ENCODE measurements around the gene PWWP2B.

Gene PWWP2B

DNA sequence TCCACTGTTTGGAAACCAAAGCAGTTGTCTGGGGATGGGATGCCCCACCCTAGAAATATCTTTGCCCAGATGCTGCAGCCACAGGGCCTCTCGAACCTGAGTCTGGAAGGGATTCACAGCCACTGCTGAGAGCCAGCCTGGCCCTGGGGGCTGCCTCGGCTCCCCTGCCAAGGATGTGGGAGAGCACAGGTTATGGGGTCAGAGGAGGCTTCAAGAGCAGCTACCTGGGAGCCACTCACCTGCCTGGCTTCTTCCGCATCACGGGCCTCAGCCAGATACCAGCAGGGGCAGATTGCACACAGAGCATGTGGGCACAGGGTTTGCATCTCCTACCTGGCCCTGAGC lies 5.4 kb upstream of the PWWP2B start:
- Histone ChIP-seq H3K4me3 (ENCODE audit: low read depth in 1 of 2, low read length in 2 of 2) (no peak overlapping the region), H3K27ac (ENCODE audit: low read depth, low read length) (no peak overlapping the region), H3K9me3 (ENCODE audit: low read length) (no peaks in the 10 kb centered on the region), H3K9ac (ENCODE audit: low read length) (no peak overlapping the region), H3K27me3 (ENCODE audit: control insufficient read depth in 1 of 2, insufficient read depth in 2 of 2, low read length in 2 of 2) (no peaks in the 10 kb centered on the region), H3K36me3 (ENCODE audit: insufficient read depth, low read length) (no peaks in the 10 kb centered on the region), H3K4me1 (ENCODE audit: insufficient read depth, low read length) (peaks cover 13% of the 10 kb centered on the region)

DNA sequence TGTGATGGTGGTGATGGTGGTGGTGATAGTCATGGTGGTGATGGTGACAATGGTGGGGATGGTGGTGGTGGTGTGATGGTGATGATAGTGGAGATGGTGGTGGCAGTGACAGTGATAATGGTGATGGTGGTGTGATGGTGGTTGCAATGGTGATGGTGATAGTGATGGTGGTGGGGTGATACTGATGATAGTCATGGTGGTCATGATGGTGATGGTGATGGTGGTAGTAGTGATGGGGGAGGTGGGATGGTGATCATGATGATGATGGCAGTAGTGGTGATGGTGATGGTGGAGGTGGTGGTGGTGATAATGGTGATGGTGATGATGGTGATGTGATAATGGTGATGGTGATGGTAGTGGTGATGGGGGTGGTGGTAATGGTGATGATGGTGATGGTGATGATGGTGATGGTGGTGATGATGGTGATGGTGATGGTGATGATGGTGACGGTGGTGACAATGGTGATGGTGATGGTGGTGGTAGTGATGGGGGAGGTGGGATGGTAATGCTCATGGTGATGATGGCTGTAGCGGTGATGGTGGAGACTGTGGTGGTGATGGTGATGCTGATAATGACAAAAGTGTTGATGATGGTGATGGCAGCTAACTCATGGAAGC lies 4.7 kb upstream of the PWWP2B start:
- Histone ChIP-seq H3K36me3 (ENCODE audit: insufficient read depth, low read length) (no peaks in the 10 kb centered on the region), H3K27ac (ENCODE audit: low read depth, low read length) (no peak overlapping the region), H3K4me3 (ENCODE audit: low read depth in 1 of 2, low read length in 2 of 2) (no peak overlapping the region), H3K27me3 (ENCODE audit: control insufficient read depth in 1 of 2, insufficient read depth in 2 of 2, low read length in 2 of 2) (no peaks in the 10 kb centered on the region), H3K4me1 (ENCODE audit: insufficient read depth, low read length) (peaks cover 13% of the 10 kb centered on the region), H3K9me3 (ENCODE audit: low read length) (no peaks in the 10 kb centered on the region), H3K9ac (ENCODE audit: low read length) (no peak overlapping the region)

DNA sequence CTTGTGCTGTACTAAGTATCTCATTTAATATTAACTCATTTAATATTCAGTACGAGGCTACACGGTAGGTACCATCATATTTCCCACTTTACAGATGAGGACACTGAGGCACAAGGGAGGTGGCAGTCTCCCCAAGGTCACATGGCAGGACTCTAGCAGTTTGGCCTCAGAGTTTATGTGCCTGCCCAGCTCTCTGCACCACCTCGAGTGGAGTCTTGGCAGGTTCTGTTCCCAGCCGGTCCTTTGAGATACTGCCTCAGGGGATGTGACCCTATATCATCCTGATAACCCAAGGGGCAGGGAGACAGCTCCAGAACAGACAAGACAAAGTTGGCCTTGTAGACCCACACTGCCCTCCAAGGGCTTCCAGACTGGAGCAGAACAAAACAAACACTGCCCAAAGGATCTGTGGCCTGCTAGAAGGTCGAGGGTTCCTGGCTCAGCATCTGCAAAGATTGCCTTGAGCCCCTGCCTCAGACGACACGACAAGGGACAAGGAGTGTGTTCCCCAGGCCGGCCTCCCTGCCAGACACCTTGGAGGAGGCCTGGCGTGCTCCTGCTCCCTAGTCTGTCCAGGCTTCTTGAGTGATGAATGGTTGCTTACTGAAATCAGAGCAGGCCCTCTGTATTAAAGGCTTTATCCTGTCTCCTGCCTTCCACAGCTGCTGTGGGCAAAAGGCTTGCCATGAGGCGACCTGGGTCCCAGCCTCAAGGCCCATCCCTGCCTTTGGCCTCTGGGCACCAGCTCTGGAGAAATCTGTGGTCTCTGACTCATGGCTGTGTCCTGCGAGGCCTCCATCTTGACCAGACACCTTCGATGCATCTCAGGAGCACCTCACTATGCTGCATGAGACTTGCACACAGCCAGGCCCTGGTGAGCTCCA lies 3.9 kb upstream of the PWWP2B start:
- H3K27me3 ChIP-seq (ENCODE audit: control insufficient read depth in 1 of 2, insufficient read depth in 2 of 2, low read length in 2 of 2): no peaks in the 10 kb centered on the region

GRCh38 chr10:132393695-132394181 lies 3.3 kb upstream of the PWWP2B start:
- H3K4me1 ChIP-seq (ENCODE audit: insufficient read depth, low read length): peaks cover 19% of the 10 kb centered on the region
- H3K36me3 ChIP-seq (ENCODE audit: insufficient read depth, low read length): no peaks in the 10 kb centered on the region
- H3K9me3 ChIP-seq (ENCODE audit: low read length): no peaks in the 10 kb centered on the region
- H3K4me3 ChIP-seq (ENCODE audit: low read depth in 1 of 2, low read length in 2 of 2): no peak overlapping the region
- no peaks in the 10 kb centered on the region for H3K27me3 ChIP-seq (ENCODE audit: control insufficient read depth in 1 of 2, insufficient read depth in 2 of 2, low read length in 2 of 2)
- H3K27ac ChIP-seq (ENCODE audit: low read depth, low read length): no peak overlapping the region
- no peak overlapping the region for H3K9ac ChIP-seq (ENCODE audit: low read length)

More for the DNA sequence above, 3.9 kb upstream of the PWWP2B start:
- Histone ChIP-seq H3K4me1 (ENCODE audit: insufficient read depth, low read length) (peaks cover 12% of the 10 kb centered on the region), H3K9ac (ENCODE audit: low read length) (no peak overlapping the region), H3K9me3 (ENCODE audit: low read length) (no peaks in the 10 kb centered on the region), H3K36me3 (ENCODE audit: insufficient read depth, low read length) (no peaks in the 10 kb centered on the region), H3K4me3 (ENCODE audit: low read depth in 1 of 2, low read length in 2 of 2) (no peak overlapping the region), H3K27ac (ENCODE audit: low read depth, low read length) (no peak overlapping the region)

DNA sequence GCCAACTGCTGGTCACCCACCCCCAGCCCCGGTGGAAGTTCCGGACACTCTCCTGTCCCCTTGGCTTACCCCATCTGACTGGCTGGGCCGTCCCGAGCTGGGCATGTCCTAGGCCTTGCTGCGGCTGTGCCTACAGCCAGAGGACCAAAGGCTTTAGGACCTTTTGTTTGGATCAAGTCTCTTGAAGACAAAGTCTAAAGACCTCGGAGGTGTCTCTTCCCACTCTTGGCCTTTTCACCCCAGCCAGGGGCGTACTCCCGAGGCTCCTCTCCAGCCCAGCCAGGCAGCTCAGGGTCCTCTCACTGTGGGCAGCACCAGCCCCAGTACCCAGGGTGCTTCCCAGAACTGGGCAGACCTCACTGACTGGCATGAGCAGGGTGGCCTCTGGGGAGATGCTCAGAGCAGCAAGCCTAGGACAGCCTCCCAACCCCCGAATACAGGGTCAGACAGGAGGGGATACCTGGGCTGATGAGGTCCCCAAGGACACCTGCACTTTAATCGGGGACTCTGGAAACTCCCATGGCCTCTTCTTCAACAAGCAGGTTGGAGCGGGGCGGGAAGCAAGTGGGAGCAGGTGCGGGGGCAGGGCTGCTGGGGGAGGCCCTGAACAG lies 2.7 kb upstream of the PWWP2B start:
- H3K9ac ChIP-seq (ENCODE audit: low read length): no peak overlapping the region
- no peak overlapping the region for H3K4me3 ChIP-seq (ENCODE audit: low read depth in 1 of 2, low read length in 2 of 2)
- no peaks in the 10 kb centered on the region for H3K27me3 ChIP-seq (ENCODE audit: control insufficient read depth in 1 of 2, insufficient read depth in 2 of 2, low read length in 2 of 2)
- no peaks in the 10 kb centered on the region for H3K9me3 ChIP-seq (ENCODE audit: low read length)
- no peaks in the 10 kb centered on the region for H3K36me3 ChIP-seq (ENCODE audit: insufficient read depth, low read length)
- no peak overlapping the region for H3K27ac ChIP-seq (ENCODE audit: low read depth, low read length)
- H3K4me1 ChIP-seq (ENCODE audit: insufficient read depth, low read length): peaks cover 19% of the 10 kb centered on the region

GRCh38 chr10:132394936-132395703 lies 1.9 kb upstream of the PWWP2B start:
- peak overlapping the region; percentile 82 for H3K27ac ChIP-seq (ENCODE audit: low read depth, low read length)
- peaks cover 27% of the 10 kb centered on the region for H3K4me1 ChIP-seq (ENCODE audit: insufficient read depth, low read length)
- no peak overlapping the region for H3K9ac ChIP-seq (ENCODE audit: low read length)
- H3K4me3 ChIP-seq (ENCODE audit: low read depth in 1 of 2, low read length in 2 of 2): no peak overlapping the region
- H3K27me3 ChIP-seq (ENCODE audit: control insufficient read depth in 1 of 2, insufficient read depth in 2 of 2, low read length in 2 of 2): no peaks in the 10 kb centered on the region
- no peaks in the 10 kb centered on the region for H3K36me3 ChIP-seq (ENCODE audit: insufficient read depth, low read length)
- no peaks in the 10 kb centered on the region for H3K9me3 ChIP-seq (ENCODE audit: low read length)

- Histone ChIP-seq H3K36me3 (ENCODE audit: insufficient read depth, low read length) (no peaks in the 10 kb centered on the region), H3K4me1 (ENCODE audit: insufficient read depth, low read length) (peaks cover 35% of the 10 kb centered on the region), H3K27ac (ENCODE audit: low read depth, low read length) (peak overlapping the region; percentile 82), H3K9ac (ENCODE audit: low read length) (no peak overlapping the region), H3K4me3 (ENCODE audit: low read depth in 1 of 2, low read length in 2 of 2) (peak overlapping the region in 1 of 2 donors; percentile 46), H3K27me3 (ENCODE audit: control insufficient read depth in 1 of 2, insufficient read depth in 2 of 2, low read length in 2 of 2) (no peaks in the 10 kb centered on the region), H3K9me3 (ENCODE audit: low read length) (no peaks in the 10 kb centered on the region)
Observed at GRCh38 chr10:132395704-132396493, 1.1 kb upstream of the PWWP2B start.

GRCh38 chr10:132396494-132397035 lies 435 bp upstream of the PWWP2B start:
- Histone ChIP-seq H3K9me3 (ENCODE audit: low read length) (no peaks in the 10 kb centered on the region), H3K9ac (ENCODE audit: low read length) (no peak overlapping the region), H3K27me3 (ENCODE audit: control insufficient read depth in 1 of 2, insufficient read depth in 2 of 2, low read length in 2 of 2) (no peaks in the 10 kb centered on the region), H3K27ac (ENCODE audit: low read depth, low read length) (peak overlapping the region; percentile 82), H3K4me3 (ENCODE audit: low read depth in 1 of 2, low read length in 2 of 2) (peak overlapping the region in 1 of 2 donors; percentile 46), H3K4me1 (ENCODE audit: insufficient read depth, low read length) (peaks cover 39% of the 10 kb centered on the region), H3K36me3 (ENCODE audit: insufficient read depth, low read length) (no peaks in the 10 kb centered on the region)

DNA sequence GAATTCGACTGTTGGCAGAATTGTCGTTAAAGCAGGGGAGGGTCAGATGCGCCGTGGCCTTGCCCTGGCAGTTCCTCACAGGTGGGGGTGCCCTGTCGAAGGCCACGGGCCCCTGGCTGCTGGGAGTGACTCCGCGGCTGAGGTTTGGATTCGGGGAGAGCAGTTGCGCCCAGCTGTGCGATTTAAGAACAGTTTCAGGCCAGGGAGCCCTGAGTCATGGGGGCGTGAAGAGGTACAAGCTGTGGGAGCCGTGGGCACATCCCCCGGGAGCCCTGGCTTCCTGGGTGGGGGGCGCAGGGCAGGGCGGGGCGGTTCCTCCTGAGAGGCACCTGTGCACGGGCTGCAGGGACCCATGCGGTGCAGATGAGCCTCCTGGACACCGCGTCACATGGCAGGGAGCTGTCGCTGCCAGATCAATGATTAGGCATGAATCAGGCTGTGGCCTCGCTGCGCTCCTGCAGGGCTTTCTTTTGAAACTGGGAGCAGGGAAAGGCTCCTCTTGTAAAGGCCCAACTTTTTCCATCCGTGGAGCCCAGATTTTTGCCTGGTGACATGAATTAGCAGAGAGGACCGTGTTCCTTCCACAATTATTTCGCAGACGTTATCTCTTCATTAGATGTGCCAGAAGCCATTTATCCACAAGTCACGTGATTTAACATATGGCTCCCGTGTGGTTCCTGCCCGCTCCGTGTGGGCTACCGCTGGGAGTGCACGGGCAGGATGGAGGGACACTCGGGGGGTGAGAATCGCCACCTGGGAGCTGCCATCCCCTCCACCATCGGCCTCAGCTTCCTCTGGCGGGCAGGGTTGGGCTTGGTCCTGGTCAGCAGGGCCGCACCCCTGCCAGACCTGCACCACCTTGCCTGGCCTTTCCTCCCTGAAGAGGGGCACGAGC lies 918 bp downstream of the PWWP2B start:
- Histone ChIP-seq H3K4me3 (ENCODE audit: low read depth in 1 of 2, low read length in 2 of 2) (peak overlapping the region; percentile 74 to 84), H3K27me3 (ENCODE audit: control insufficient read depth in 1 of 2, insufficient read depth in 2 of 2, low read length in 2 of 2) (no peaks in the 10 kb centered on the region), H3K36me3 (ENCODE audit: insufficient read depth, low read length) (no peaks in the 10 kb centered on the region), H3K4me1 (ENCODE audit: insufficient read depth, low read length) (peaks cover 43% of the 10 kb centered on the region), H3K27ac (ENCODE audit: low read depth, low read length) (peak overlapping the region; percentile 74), H3K9me3 (ENCODE audit: low read length) (no peaks in the 10 kb centered on the region), H3K9ac (ENCODE audit: low read length) (peak overlapping the region; percentile 57)

DNA sequence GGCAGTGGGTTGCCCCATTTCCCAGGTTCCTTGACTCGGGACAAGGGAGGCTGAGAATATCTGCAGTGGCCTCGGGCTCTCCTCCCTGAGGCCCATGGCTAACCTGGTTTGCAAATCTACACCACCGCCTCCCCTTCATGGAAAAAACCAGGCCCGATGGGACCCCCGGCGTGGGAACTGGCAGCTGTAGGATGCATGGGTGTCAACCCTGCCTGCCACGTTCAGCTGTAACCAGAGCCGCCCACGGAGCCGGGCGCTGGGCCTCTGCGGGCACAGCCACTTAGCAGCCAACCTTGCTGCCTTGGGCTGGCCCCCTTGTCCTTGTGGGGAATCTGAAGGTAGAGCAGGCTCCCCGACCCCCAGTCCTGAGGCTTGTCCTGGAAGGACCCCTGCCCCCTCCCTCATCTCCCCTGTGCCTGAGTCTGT lies 1.6 kb downstream of the PWWP2B start:
- peaks cover 40% of the 10 kb centered on the region for H3K4me1 ChIP-seq (ENCODE audit: insufficient read depth, low read length)
- H3K9me3 ChIP-seq (ENCODE audit: low read length): no peaks in the 10 kb centered on the region
- H3K9ac ChIP-seq (ENCODE audit: low read length): no peak overlapping the region
- H3K36me3 ChIP-seq (ENCODE audit: insufficient read depth, low read length): no peaks in the 10 kb centered on the region
- H3K4me3 ChIP-seq (ENCODE audit: low read depth in 1 of 2, low read length in 2 of 2): peak overlapping the region; percentile 74 to 84
- H3K27ac ChIP-seq (ENCODE audit: low read depth, low read length): peak overlapping the region; percentile 74
- no peaks in the 10 kb centered on the region for H3K27me3 ChIP-seq (ENCODE audit: control insufficient read depth in 1 of 2, insufficient read depth in 2 of 2, low read length in 2 of 2)
